SK-N-SH (cell line): ENCODE measurements around the gene FRMD3. TPM values are rescaled to one million over a fixed set of nuclear protein-coding genes. Genes with fewer than 3 reads are reported as not detected.

Experiments used
- CTCF ChIA-PET: fragments of 300-600, 350-600 bp; formaldehyde crosslinking; extraction: SDS; loops from one replicate; lab custom pipeline; 2021; lab: Yijun Ruan, JAX
- POLR2A ChIA-PET: fragments of 350-600 bp; sonication (Branson Sonifier 250); formaldehyde crosslinking; extraction: SDS; loops from one replicate; lab custom pipeline; 2020; ENCODE audit warnings: antibody characterized with exemption, inconsistent platforms; lab: Yijun Ruan, JAX
- DNase-seq: peaks from one replicate; pipeline ENCODE4 v3.0.0; 2012
- H2AFZ ChIP-seq: fragments of 200-600 bp; sonication (generic); 2 replicates; pipeline ENCODE4 v1.8.1; 2016; ENCODE audit warnings: antibody characterized with exemption, mild to moderate bottlenecking, low read depth
- H3F3A ChIP-seq: fragments of 200-600 bp; sonication (generic); replicated peaks from 2 replicates; pipeline ENCODE3; 2016; ENCODE audit warnings: antibody characterized with exemption, mild to moderate bottlenecking; ENCODE audit not compliant: insufficient read depth
- H3K27ac ChIP-seq, 2 experiments: fragments of 200-500 bp in 1 of 2; fragments of 200-600 bp in 1 of 2; sonication (Bioruptor generic) in 1 of 2; sonication (generic), shearing (Covaris generic) in 1 of 2; 2 replicates each; pipeline versions ENCODE4 v1.5.1 to v1.6.1; 2014 to 2016; ENCODE audit warnings: low read depth in 2 of 2, inconsistent platforms in 1 of 2, low read length in 1 of 2, mild to moderate bottlenecking in 1 of 2, mixed read lengths in 1 of 2
- H3K27me3 ChIP-seq: fragments of 200-600 bp; sonication (generic), shearing (Covaris generic); 2 replicates; pipeline ENCODE4 v1.6.1; 2016; ENCODE audit warnings: mixed run types; ENCODE audit not compliant: insufficient read depth
- H3K36me3 ChIP-seq, 2 experiments: fragments of 200-500 bp in 1 of 2; fragments of 200-600 bp in 1 of 2; sonication (Bioruptor generic) in 1 of 2; sonication (generic) in 1 of 2; replicated peaks in 1 of 2; 2 replicates each; pipeline versions ENCODE3 to v1.5.1; 2014 to 2016; ENCODE audit warnings: low read length in 1 of 2, mild to moderate bottlenecking in 1 of 2; ENCODE audit not compliant: insufficient read depth in 2 of 2, control insufficient read depth in 1 of 2
- H3K4me1 ChIP-seq, 2 experiments: fragments of 200-500 bp in 1 of 2; fragments of 200-600 bp in 1 of 2; sonication (Bioruptor generic) in 1 of 2; sonication (generic), shearing (Covaris generic) in 1 of 2; 2 replicates each; pipeline versions ENCODE4 v1.5.1 to v1.6.1; 2014 to 2016; ENCODE audit warnings: low read depth in 1 of 2, low read length in 1 of 2, mixed run types in 1 of 2; ENCODE audit not compliant: insufficient read depth in 2 of 2, control insufficient read depth in 1 of 2
- H3K4me2 ChIP-seq: fragments of 200-600 bp; sonication (generic), shearing (Covaris generic); 2 replicates; pipeline ENCODE4 v1.6.1; 2017; ENCODE audit warnings: mixed run types
- H3K4me3 ChIP-seq, 2 experiments: fragments of 200-500 bp in 1 of 2; fragments of 200-600 bp in 1 of 2; sonication (Bioruptor generic) in 1 of 2; sonication (generic), shearing (Covaris generic) in 1 of 2; 2 replicates each; pipeline versions ENCODE4 v1.5.1 to v1.8.1; 2014 to 2016; ENCODE audit warnings: low read depth in 2 of 2, inconsistent platforms in 1 of 2, low read length in 1 of 2, mild to moderate bottlenecking in 1 of 2, mixed read lengths in 1 of 2, moderate library complexity in 1 of 2
- H3K79me2 ChIP-seq: fragments of 200-600 bp; sonication (generic); 2 replicates; pipeline ENCODE4 v1.8.1; 2017; ENCODE audit warnings: mild to moderate bottlenecking; ENCODE audit not compliant: insufficient read depth
- H3K9ac ChIP-seq: fragments of 200-600 bp; sonication (generic); 2 replicates; pipeline ENCODE4 v1.6.1; 2017; ENCODE audit warnings: mixed run types
- H3K9me2 ChIP-seq: fragments of 200-600 bp; sonication (generic); 2 replicates; pipeline ENCODE4 v1.6.1; 2017; ENCODE audit warnings: mixed run types
- H3K9me3 ChIP-seq: fragments of 200-600 bp; sonication (generic); 2 replicates; pipeline ENCODE4 v1.6.1; 2017; ENCODE audit warnings: mixed run types, mild to moderate bottlenecking, moderate library complexity
- H4K20me1 ChIP-seq: fragments of 200-600 bp; sonication (generic); 2 replicates; pipeline ENCODE4 v1.6.1; 2017; ENCODE audit warnings: mild to moderate bottlenecking, mixed run types; ENCODE audit not compliant: insufficient read depth
- CTCF ChIP-seq: fragments of 200-600 bp; sonication (generic); IDR thresholded peaks from 2 replicates; pipeline ENCODE4 v1.6.1; 2017; ENCODE audit warnings: antibody characterized with exemption, mild to moderate bottlenecking, moderate library complexity
- ELF1 ChIP-seq: IDR thresholded peaks from 2 replicates; pipeline ENCODE4 v1.4.0; 2012
- EP300 ChIP-seq, 2 experiments: IDR thresholded peaks; 2 replicates each; pipeline versions ENCODE4 v1.4.0 to v1.6.1; 2012; ENCODE audit warnings: borderline replicate concordance in 1 of 2, low read depth in 1 of 2, low read length in 1 of 2
- GABPA ChIP-seq: IDR thresholded peaks from 2 replicates; pipeline ENCODE4 v1.4.0; 2012; ENCODE audit warnings: low read depth, mild to moderate bottlenecking
- GATA2 ChIP-seq: sonication (generic); formaldehyde crosslinking; IDR thresholded peaks from 2 replicates; pipeline ENCODE4 v1.5.0; 2020; ENCODE audit warnings: mild to moderate bottlenecking, missing genetic modification reagents
- IRF3 ChIP-seq: fragments of 150-350 bp; IDR thresholded peaks from 2 replicates; pipeline ENCODE4 v1.6.1; 2016; ENCODE audit warnings: mild to moderate bottlenecking, low read depth, low read length
- MAX ChIP-seq: IDR thresholded peaks from 2 replicates; pipeline ENCODE4 v1.4.0; 2012; ENCODE audit warnings: low read depth
- NFIC ChIP-seq: IDR thresholded peaks from 2 replicates; pipeline ENCODE4 v1.4.0; 2012; ENCODE audit warnings: borderline replicate concordance
- RAD21 ChIP-seq: IDR thresholded peaks from 2 replicates; pipeline ENCODE4 v1.6.1; 2012; ENCODE audit warnings: mild to moderate bottlenecking, low read length
- REST ChIP-seq: IDR thresholded peaks from 2 replicates; pipeline ENCODE4 v1.6.1; 2012; ENCODE audit warnings: mild to moderate bottlenecking, low read depth, low read length, moderate library complexity
- RFX5 ChIP-seq: IDR thresholded peaks from 2 replicates; pipeline ENCODE4 v1.6.1; 2012; ENCODE audit warnings: mild to moderate bottlenecking, improper control_type of control experiment, low read length
- SMC3 ChIP-seq: IDR thresholded peaks from 2 replicates; pipeline ENCODE4 v1.6.1; 2012; ENCODE audit warnings: low read depth, low read length, improper control_type of control experiment
- TEAD4 ChIP-seq: IDR thresholded peaks from 2 replicates; pipeline ENCODE4 v1.4.0; 2012; ENCODE audit warnings: mild to moderate bottlenecking, borderline replicate concordance; ENCODE audit not compliant: insufficient read depth
- ZBTB33 ChIP-seq: IDR thresholded peaks from 2 replicates; pipeline ENCODE4 v1.4.0; 2012; ENCODE audit warnings: low read depth, borderline replicate concordance
- WGBS: methylation state at CpG from one replicate; pipeline ENCODE4 v1.1.6; 2017; ENCODE audit warnings: low lambda C conversion rate; 5-methylcytosine and 5-hydroxymethylcytosine counted together
- polyA plus RNA-seq, 3 experiments: library from polyadenylated mRNA; depleted of rRNA; stranded (reverse); fragments of >200 nt; gene quantifications; 2 replicates each; pipeline ENCODE4 v1.2.3, GENCODE V29; 2012

FRMD3 gene
- polyA plus RNA-seq, 1 of the 3 experiments (the other 2 are of a cell fraction) = 0.89 TPM

GRCh38 chr9:83583151-83584014 lies 45.2 kb upstream of the FRMD3 start:
- H3F3A ChIP-seq = no peaks in the 10 kb centered on the region
- H3K4me3 ChIP-seq = no peak overlapping the region; a peak in 1 of 4 replicates
- DNase-seq = peak; percentile 64
- H3K9ac ChIP-seq = no peak overlapping the region
- no peak overlapping the region for H3K27ac ChIP-seq
- 27% methylated on average over 5 of the region's 6 CpGs for WGBS
- POLR2A ChIA-PET = no interaction called here
- CTCF ChIA-PET = interaction anchor here (0.7 to 2.6 kb wide), 11 partner anchors 10 to 336 kb away, joined by 3 to 11 read pairs (median 3); partner anchors contain the start of gene UBQLN1
- H4K20me1 ChIP-seq = no peaks in the 10 kb centered on the region
- H3K9me3 ChIP-seq = peaks cover 7% of the 10 kb centered on the region; the same call in 1 of the 2 replicates
- no peaks in the 10 kb centered on the region for H3K36me3 ChIP-seq
- no peak overlapping the region for H3K4me2 ChIP-seq
- no peaks in the 10 kb centered on the region for H3K4me1 ChIP-seq
- no peaks in the 10 kb centered on the region for H3K9me2 ChIP-seq
- H3K27me3 ChIP-seq = no peaks in the 10 kb centered on the region
- TF ChIP-seq GATA2 = no peak
- TF ChIP-seq GABPA = no peak
- peak; percentile 80 for TF ChIP-seq CTCF
- TF ChIP-seq TEAD4 = peak; percentile 12; the same call in 1 of the 2 replicates
- TF ChIP-seq RAD21 = peak; percentile 63
- TF ChIP-seq SMC3 = peak; percentile 54
- no peaks in the 10 kb centered on the region for H3K79me2 ChIP-seq
- no peak overlapping the region for H2AFZ ChIP-seq

GRCh38 chr9:83582029-83582428 lies 43.8 kb upstream of the FRMD3 start:
- Histone ChIP-seq H3K36me3 (no peaks in the 10 kb centered on the region), H3K4me3 (no peak overlapping the region), H3K4me1 (no peaks in the 10 kb centered on the region), H3K27ac (no peak overlapping the region), H3F3A (no peaks in the 10 kb centered on the region), H3K79me2 (no peaks in the 10 kb centered on the region), H3K27me3 (no peaks in the 10 kb centered on the region), H3K4me2 (no peak overlapping the region), H4K20me1 (no peaks in the 10 kb centered on the region), H3K9me2 (no peaks in the 10 kb centered on the region), H2AFZ (no peak overlapping the region), H3K9me3 (peaks cover 9% of the 10 kb centered on the region; the same call in 1 of the 2 replicates), H3K9ac (no peak overlapping the region)
- TF ChIP-seq REST (no peak), GATA2 (no peak), GABPA (no peak), ZBTB33 (no peak), ELF1 (no peak), MAX (no peak), RFX5 (no peak), EP300 (IDR thresholded peaks at IDR 0.05; ENCODE audit: borderline replicate concordance in 1 of 2, low read depth in 1 of 2, low read length in 1 of 2) (no peak), IRF3 (no peak), NFIC (no peak)
- ChIA-PET CTCF (no interaction called here), POLR2A (no interaction called here)
- no peak for DNase-seq
- 30% methylated on average over 1 of the region's 1 CpG for WGBS
